LNCaP clone FGC (cell line): ENCODE data around the gene MACROD2.

Source experiments
- DNase-seq: peaks from one replicate; pipeline ENCODE4 v3.0.0-alpha.2; 2011; ENCODE audit warnings: low read depth
- H3K4me3 ChIP-seq: 2 replicates; pipeline ENCODE4 v1.5.1; 2011; ENCODE audit warnings: mild to moderate bottlenecking, low read depth, low read length, control low read depth
- CTCF ChIP-seq: IDR thresholded peaks from 2 replicates; pipeline ENCODE4 v1.5.1; 2012; ENCODE audit warnings: mild to moderate bottlenecking; ENCODE audit not compliant: control insufficient read depth, insufficient read depth; ENCODE audit errors: extremely low read depth

The MACROD2 gene

GRCh38 chr20:15395457-15395856 lies 1400.1 kb downstream of the MACROD2 start:
- TF ChIP-seq CTCF, result no peak
- no peak overlapping the region for H3K4me3 ChIP-seq

GRCh38 chr20:15396026-15396425 lies 1400.7 kb downstream of the MACROD2 start:
- no peak for DNase-seq
- no peak for TF ChIP-seq CTCF
- no peak overlapping the region for H3K4me3 ChIP-seq

More at GRCh38 chr20:15395457-15395856, 1400.1 kb downstream of the MACROD2 start:
- DNase-seq, result no peak

- TF ChIP-seq CTCF, result no peak
- no peak for DNase-seq
Observed at GRCh38 chr20:15396900-15397299, 1401.6 kb downstream of the MACROD2 start.

GRCh38 chr20:15399781-15400180 lies 1404.5 kb downstream of the MACROD2 start:
- no peak for TF ChIP-seq CTCF
- no peak for DNase-seq
- no peak overlapping the region for H3K4me3 ChIP-seq

More at GRCh38 chr20:15396900-15397299, 1401.6 kb downstream of the MACROD2 start:
- no peak overlapping the region for H3K4me3 ChIP-seq

- no peak for TF ChIP-seq CTCF
- peak; percentile 86 for DNase-seq
- no peak overlapping the region for H3K4me3 ChIP-seq
Observed at GRCh38 chr20:15406072-15406471, 1410.8 kb downstream of the MACROD2 start.

GRCh38 chr20:15411781-15412180 lies 1416.5 kb downstream of the MACROD2 start:
- no peak for DNase-seq
- no peak for TF ChIP-seq CTCF
- H3K4me3 ChIP-seq, result no peak overlapping the region

GRCh38 chr20:15415908-15416307 lies 1420.6 kb downstream of the MACROD2 start:
- no peak for DNase-seq
- H3K4me3 ChIP-seq, result no peak overlapping the region
- TF ChIP-seq CTCF, result no peak
